IMR-90 (cell line): ENCODE data around the gene MPP2. TPM values are rescaled to one million over a fixed set of nuclear protein-coding genes. Genes with fewer than 3 reads are reported as not detected.

ENCODE experiments used
- ATAC-seq: fragments of 200-7000 bp; cut with Tn5 transposase; 2 replicates; pipeline ENCODE4 v1.9.1; 2020; ENCODE audit warnings: low read depth, mild to moderate bottlenecking, moderate library complexity
- BruUV-seq: library from RNA; stranded (reverse); fragments of 400-500 nt; replicated peaks from 2 replicates; lab custom pipeline; 2021; lab: Mats Ljungman, UMichigan
- CTCF ChIA-PET: fragments of 300-600 bp; formaldehyde crosslinking; extraction: SDS; loops from one replicate; lab custom pipeline; 2021; ENCODE audit warnings: antibody characterized with exemption; lab: Yijun Ruan, JAX
- POLR2A ChIA-PET: fragments of 300-600 bp; sonication (Branson Sonifier 250); formaldehyde crosslinking; loops from one replicate; lab custom pipeline; 2022; ENCODE audit warnings: antibody characterized with exemption; ENCODE audit not compliant: unreplicated experiment; lab: Charles Lee
- DNase-seq: peaks from one replicate; pipeline ENCODE4 v3.0.0; 2013
- H2AFZ ChIP-seq: replicated peaks from 2 replicates; pipeline ENCODE3; 2013; ENCODE audit warnings: low read length, mild to moderate bottlenecking; ENCODE audit not compliant: poor library complexity
- H2AK5ac ChIP-seq: 2 replicates; pipeline ENCODE4 v1.6.1; 2013; ENCODE audit warnings: low read depth, low read length, inconsistent platforms
- H2AK9ac ChIP-seq: replicated peaks from 2 replicates; pipeline ENCODE3; 2013; ENCODE audit warnings: mild to moderate bottlenecking, low read depth, low read length, moderate library complexity; ENCODE audit not compliant: poor library complexity
- H2BK120ac ChIP-seq: 2 replicates; pipeline ENCODE4 v1.6.1; 2013; ENCODE audit warnings: low read depth, low read length, inconsistent platforms
- H2BK15ac ChIP-seq: 3 replicates; pipeline ENCODE4 v1.6.1; 2013; ENCODE audit warnings: low read depth, low read length, inconsistent platforms
- H2BK20ac ChIP-seq: 2 replicates; pipeline ENCODE4 v1.6.1; 2013; ENCODE audit warnings: low read depth, mild to moderate bottlenecking, inconsistent platforms, low read length, moderate library complexity
- H2BK5ac ChIP-seq: 2 replicates; pipeline ENCODE4 v1.6.1; 2013; ENCODE audit warnings: mild to moderate bottlenecking, low read depth, low read length, inconsistent platforms; ENCODE audit not compliant: poor library complexity, severe bottlenecking
- H3K14ac ChIP-seq: replicated peaks from 2 replicates; pipeline ENCODE4 v1.6.1; 2013; ENCODE audit warnings: low read depth, low read length, inconsistent platforms
- H3K18ac ChIP-seq: 2 replicates; pipeline ENCODE4 v1.6.1; 2013; ENCODE audit warnings: low read depth, low read length, control low read depth
- H3K23ac ChIP-seq: 2 replicates; pipeline ENCODE4 v1.6.1; 2013; ENCODE audit warnings: low read depth, low read length, inconsistent platforms
- H3K27ac ChIP-seq: 2 replicates; pipeline ENCODE4 v1.5.1; 2013; ENCODE audit warnings: mild to moderate bottlenecking, control low read depth, low read length; ENCODE audit not compliant: insufficient read depth
- H3K27me3 ChIP-seq: 2 replicates; pipeline ENCODE4 v1.6.1; 2013; ENCODE audit warnings: low read length; ENCODE audit not compliant: control insufficient read depth, insufficient read depth
- H3K36me3 ChIP-seq: 2 replicates; pipeline ENCODE4 v1.6.1; 2013; ENCODE audit warnings: low read length, mixed read lengths; ENCODE audit not compliant: control insufficient read depth, insufficient read depth
- H3K4ac ChIP-seq: 2 replicates; pipeline ENCODE4 v1.6.1; 2013; ENCODE audit warnings: low read depth, low read length, inconsistent platforms
- H3K4me1 ChIP-seq: 2 replicates; pipeline ENCODE4 v1.6.1; 2013; ENCODE audit warnings: low read length, mixed read lengths; ENCODE audit not compliant: control insufficient read depth, insufficient read depth
- H3K4me2 ChIP-seq: 2 replicates; pipeline ENCODE4 v1.6.1; 2013; ENCODE audit warnings: low read depth, mild to moderate bottlenecking, control low read depth, low read length, moderate library complexity
- H3K4me3 ChIP-seq: 2 replicates; pipeline ENCODE4 v1.5.1; 2013; ENCODE audit warnings: low read depth, mild to moderate bottlenecking, control low read depth, low read length, moderate library complexity; ENCODE audit not compliant: insufficient read depth
- H3K56ac ChIP-seq: 2 replicates; pipeline ENCODE4 v1.6.1; 2013; ENCODE audit warnings: low read length, inconsistent platforms; ENCODE audit not compliant: insufficient read depth; ENCODE audit errors: extremely low read depth
- H3K79me1 ChIP-seq, 2 experiments: 2 replicates each; pipeline ENCODE4 v1.6.1; 2013; ENCODE audit warnings: low read length in 2 of 2, inconsistent platforms in 1 of 2, low read depth in 1 of 2
- H3K9ac ChIP-seq: 2 replicates; pipeline ENCODE4 v1.6.1; 2013; ENCODE audit warnings: low read depth, low read length, control low read depth
- H3K9me1 ChIP-seq: 2 replicates; pipeline ENCODE4 v1.6.1; 2013; ENCODE audit warnings: low read length, inconsistent platforms; ENCODE audit not compliant: insufficient read depth
- H3K9me3 ChIP-seq: 2 replicates; pipeline ENCODE4 v1.6.1; 2013; ENCODE audit warnings: low read length; ENCODE audit not compliant: control insufficient read depth, insufficient read depth
- H4K20me1 ChIP-seq: 2 replicates; pipeline ENCODE4 v1.6.1; 2013; ENCODE audit warnings: low read length, inconsistent platforms; ENCODE audit not compliant: insufficient read depth
- H4K5ac ChIP-seq: 2 replicates; pipeline ENCODE4 v1.6.1; 2013; ENCODE audit warnings: mild to moderate bottlenecking, low read depth, low read length, control low read depth
- H4K8ac ChIP-seq, 2 experiments: 2 replicates each; pipeline ENCODE4 v1.6.1; 2013; ENCODE audit warnings: low read depth in 2 of 2, low read length in 2 of 2, control low read depth in 1 of 2, inconsistent platforms in 1 of 2
- H4K91ac ChIP-seq: 2 replicates; pipeline ENCODE4 v1.6.1; 2013; ENCODE audit warnings: low read depth, low read length, inconsistent platforms; ENCODE audit not compliant: insufficient read depth
- BHLHE40 ChIP-seq: fragments of 150-350 bp; IDR thresholded peaks from 2 replicates; pipeline ENCODE4 v1.6.1; 2016; ENCODE audit warnings: mild to moderate bottlenecking, low read depth, low read length
- CHD1 ChIP-seq: IDR thresholded peaks from 2 replicates; pipeline ENCODE4 v1.6.1; 2012; ENCODE audit warnings: low read depth, low read length, improper control_type of control experiment
- MAFK ChIP-seq: IDR thresholded peaks from 2 replicates; pipeline ENCODE4 v1.6.1; 2012; ENCODE audit warnings: low read depth, low read length, improper control_type of control experiment
- NFE2L2 ChIP-seq: fragments of 150-350 bp; IDR thresholded peaks from 2 replicates; pipeline ENCODE4 v1.6.1; 2016; ENCODE audit warnings: low read depth, mild to moderate bottlenecking, low read length
- RAD21 ChIP-seq: IDR thresholded peaks from 2 replicates; pipeline ENCODE4 v1.6.1; 2012; ENCODE audit warnings: low read length, improper control_type of control experiment
- RCOR1 ChIP-seq: IDR thresholded peaks from 2 replicates; pipeline ENCODE4 v1.6.1; 2012; ENCODE audit warnings: mild to moderate bottlenecking, low read length, improper control_type of control experiment; ENCODE audit not compliant: insufficient replicate concordance
- WGBS, 2 experiments: methylation state at CpG; one replicate each; pipeline versions ENCODE4 v1.1.5 to v1.1.7; 2013; ENCODE audit warnings: missing lambda C conversion rate in 2 of 2; ENCODE audit not compliant: insufficient read length in 1 of 2; ENCODE audit errors: extremely low coverage in 2 of 2; 5-methylcytosine and 5-hydroxymethylcytosine counted together
- dilution Hi-C: fragments of 300-500 bp; cut with HindIII; formaldehyde crosslinking; loops from one replicate; pipeline ENCODE4 v1.14.3; 2018; ENCODE audit warnings: low sequenced_read_pairs; ENCODE audit not compliant: unreplicated experiment
- in situ Hi-C: fragments of 300-500 bp; cut with MboI; formaldehyde crosslinking; loops from 3 replicates; pipeline ENCODE4 v1.14.3; 2019; ENCODE audit warnings: low sequenced_read_pairs, inconsistent platforms, mixed read lengths
- intact Hi-C: fragments of 100-400 bp; cut with micrococcal nuclease; formaldehyde crosslinking; loops from 2 replicates; pipeline ENCODE4 v1.10.0; 2022
- polyA plus RNA-seq, 3 experiments: library from polyadenylated mRNA; depleted of rRNA; stranded (reverse); fragments of >200 nt; gene quantifications; 2 replicates each; pipeline ENCODE4 v1.2.3, GENCODE V29; 2012; ENCODE audit warnings: low replicate concordance in 1 of 3
- total RNA-seq: library from RNA; depleted of rRNA; stranded (reverse); fragments of >200 nt; gene quantifications from 2 replicates; pipeline ENCODE4 v1.2.3, GENCODE V29; 2012
- TF ChIP-seq, protein P1 (sequence below): conservative IDR thresholded peaks from 2 replicates; pipeline ENCODE4 v1.5.1; 2012; ENCODE audit warnings: mild to moderate bottlenecking, low read depth, low read length, improper control_type of control experiment

Gene MPP2
- total and polyA plus RNA-seq, 2 of the 4 experiments (the other 2 are of a cell fraction): 3.2 to 3.8 TPM

DNA sequence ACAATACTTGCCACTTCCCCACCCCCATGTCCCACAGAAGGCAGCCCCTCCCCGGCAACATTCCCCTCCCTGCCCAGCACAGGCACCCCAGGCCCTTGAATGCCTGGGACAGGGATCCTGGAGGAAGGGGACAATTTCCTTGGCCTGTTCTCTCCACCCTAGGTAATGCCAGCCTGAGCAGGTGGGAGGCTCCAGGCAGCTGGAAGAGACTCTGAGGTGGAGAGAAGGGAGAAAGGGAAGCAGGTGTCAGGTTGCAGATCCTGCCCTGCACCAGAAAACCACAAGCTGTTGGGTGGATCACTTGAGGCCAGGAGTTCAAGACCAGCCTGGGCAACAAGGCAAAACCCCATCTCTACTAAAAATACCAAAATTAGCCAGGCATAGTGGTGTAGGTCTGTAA lies 8.9 kb downstream of the MPP2 start:
- Histone ChIP-seq H3K23ac (no peak overlapping the region), H3K4me1 (no peaks in the 10 kb centered on the region), H3K27me3 (no peaks in the 10 kb centered on the region; the same call in 1 of the 2 replicates), H2BK120ac (no peak overlapping the region), H2AFZ (no peak overlapping the region), H3K79me1 (no peaks in the 10 kb centered on the region), H2BK20ac (no peak overlapping the region), H3K9me1 (no peaks in the 10 kb centered on the region), H3K9me3 (no peaks in the 10 kb centered on the region), H4K20me1 (no peaks in the 10 kb centered on the region), H3K4ac (no peak overlapping the region), H2BK5ac (no peak overlapping the region), H2AK5ac (no peak overlapping the region), H3K14ac (no peak overlapping the region), H3K27ac (no peak overlapping the region), H3K56ac (no peak overlapping the region), H3K4me3 (no peak overlapping the region), H3K18ac (no peak overlapping the region), H2BK15ac (no peak overlapping the region), H4K5ac (no peak overlapping the region), H3K4me2 (no peak overlapping the region), H3K9ac (no peak overlapping the region), H4K91ac (no peak overlapping the region), H4K8ac (no peak overlapping the region), H3K36me3 (no peaks in the 10 kb centered on the region), H2AK9ac (no peak overlapping the region)
- WGBS, 2 experiments: no CpG with 5 or more reads among the region's 1 CpG
- ChIA-PET POLR2A (no interaction called here), CTCF (no interaction called here)
- BruUV-seq: no TSS peak
- dilution Hi-C loops (no loop called here), in situ Hi-C loops (no loop called here), intact Hi-C loops (no loop called here)
- DNase-seq: no peak
- no peak for ATAC-seq
- TF ChIP-seq RAD21: no peak
- no peak for TF ChIP-seq CHD1
- TF ChIP-seq MAFK: no peak
- no peak for TF ChIP-seq BHLHE40
- TF ChIP-seq NFE2L2: no peak
- no peak for TF ChIP-seq RCOR1
- TF ChIP-seq, protein P1, sequence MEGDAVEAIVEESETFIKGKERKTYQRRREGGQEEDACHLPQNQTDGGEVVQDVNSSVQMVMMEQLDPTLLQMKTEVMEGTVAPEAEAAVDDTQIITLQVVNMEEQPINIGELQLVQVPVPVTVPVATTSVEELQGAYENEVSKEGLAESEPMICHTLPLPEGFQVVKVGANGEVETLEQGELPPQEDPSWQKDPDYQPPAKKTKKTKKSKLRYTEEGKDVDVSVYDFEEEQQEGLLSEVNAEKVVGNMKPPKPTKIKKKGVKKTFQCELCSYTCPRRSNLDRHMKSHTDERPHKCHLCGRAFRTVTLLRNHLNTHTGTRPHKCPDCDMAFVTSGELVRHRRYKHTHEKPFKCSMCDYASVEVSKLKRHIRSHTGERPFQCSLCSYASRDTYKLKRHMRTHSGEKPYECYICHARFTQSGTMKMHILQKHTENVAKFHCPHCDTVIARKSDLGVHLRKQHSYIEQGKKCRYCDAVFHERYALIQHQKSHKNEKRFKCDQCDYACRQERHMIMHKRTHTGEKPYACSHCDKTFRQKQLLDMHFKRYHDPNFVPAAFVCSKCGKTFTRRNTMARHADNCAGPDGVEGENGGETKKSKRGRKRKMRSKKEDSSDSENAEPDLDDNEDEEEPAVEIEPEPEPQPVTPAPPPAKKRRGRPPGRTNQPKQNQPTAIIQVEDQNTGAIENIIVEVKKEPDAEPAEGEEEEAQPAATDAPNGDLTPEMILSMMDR: no peak
